Esophagus squamous epithelium (tissue), 5 donors: ENCODE results near the gene JUND. TPM values are rescaled to one million over a fixed set of nuclear protein-coding genes. Genes with fewer than 3 reads are reported as not detected.

Experiments used
- DNase-seq: peaks from one replicate; lab custom pipeline; 2025; lab: John Stamatoyannopoulos, UW
- H3K27ac ChIP-seq, 4 donors: fragments of 200-600 bp; sonication (generic); one replicate each; pipeline ENCODE4 v1.5.1; 2016 to 2019; ENCODE audit warnings: mild to moderate bottlenecking in 1 of 4
- H3K27me3 ChIP-seq, 4 donors: fragments of 200-600 bp; sonication (generic); 1 replicate in 3 of 4; 2 replicates in 1 of 4; pipeline versions ENCODE4 v1.5.1 to v1.6.0; 2017 to 2021; ENCODE audit warnings: antibody characterized with exemption in 1 of 4
- H3K36me3 ChIP-seq, 3 donors: fragments of 200-600 bp; sonication (generic); one replicate each; pipeline ENCODE4 v1.5.1; 2016 to 2019
- H3K4me1 ChIP-seq, 3 donors: fragments of 200-600 bp; sonication (generic); one replicate each; pipeline ENCODE4 v1.5.1; 2017 to 2019
- H3K4me3 ChIP-seq, 4 donors: fragments of 200-600 bp; sonication (generic); 1 replicate in 3 of 4; 2 replicates in 1 of 4; pipeline ENCODE4 v1.5.1; 2016 to 2019; ENCODE audit warnings: mild to moderate bottlenecking in 2 of 4, moderate library complexity in 1 of 4
- H3K9me3 ChIP-seq, 3 donors: fragments of 200-600 bp; sonication (generic); one replicate each; pipeline ENCODE4 v1.5.1; 2016 to 2019
- POLR2A ChIP-seq, 4 donors: fragments of 450-650 bp; IDR thresholded peaks; one replicate each; pipeline ENCODE4 v1.6.1; 2017; ENCODE audit warnings: antibody characterized with exemption in 4 of 4, mild to moderate bottlenecking in 4 of 4, moderate library complexity in 3 of 4
- WGBS, 2 donors: methylation state at CpG; one replicate each; pipeline ENCODE4 v1.1.5; 2018; 5-methylcytosine and 5-hydroxymethylcytosine counted together
- intact Hi-C: fragments of 100-400 bp; cut with DNase I; formaldehyde crosslinking; loops from one replicate; pipeline ENCODE4 v1.15.0; 2022
- total RNA-seq, 4 donors: library from RNA; depleted of rRNA; stranded (reverse); fragments of >200 nt; gene quantifications; one replicate each; pipeline ENCODE4 v1.1.0, GENCODE V29; 2016
- TF ChIP-seq, protein P1 (sequence below), 6 experiments: fragments of 450-650 bp in 4 of 6; fragments of 200-600 bp in 2 of 6; sonication (generic) in 2 of 6; IDR thresholded peaks; one replicate each; pipeline ENCODE4 v1.5.1; 2016 to 2019; ENCODE audit warnings: antibody characterized with exemption in 6 of 6, mild to moderate bottlenecking in 4 of 6, moderate library complexity in 4 of 6
- donor health status: DM: yes; HTN: yes; CAD: no.

JUND gene
- total RNA-seq, 4 donors from 2014 or later: 71.7 to 192 (median 166) TPM

DNA sequence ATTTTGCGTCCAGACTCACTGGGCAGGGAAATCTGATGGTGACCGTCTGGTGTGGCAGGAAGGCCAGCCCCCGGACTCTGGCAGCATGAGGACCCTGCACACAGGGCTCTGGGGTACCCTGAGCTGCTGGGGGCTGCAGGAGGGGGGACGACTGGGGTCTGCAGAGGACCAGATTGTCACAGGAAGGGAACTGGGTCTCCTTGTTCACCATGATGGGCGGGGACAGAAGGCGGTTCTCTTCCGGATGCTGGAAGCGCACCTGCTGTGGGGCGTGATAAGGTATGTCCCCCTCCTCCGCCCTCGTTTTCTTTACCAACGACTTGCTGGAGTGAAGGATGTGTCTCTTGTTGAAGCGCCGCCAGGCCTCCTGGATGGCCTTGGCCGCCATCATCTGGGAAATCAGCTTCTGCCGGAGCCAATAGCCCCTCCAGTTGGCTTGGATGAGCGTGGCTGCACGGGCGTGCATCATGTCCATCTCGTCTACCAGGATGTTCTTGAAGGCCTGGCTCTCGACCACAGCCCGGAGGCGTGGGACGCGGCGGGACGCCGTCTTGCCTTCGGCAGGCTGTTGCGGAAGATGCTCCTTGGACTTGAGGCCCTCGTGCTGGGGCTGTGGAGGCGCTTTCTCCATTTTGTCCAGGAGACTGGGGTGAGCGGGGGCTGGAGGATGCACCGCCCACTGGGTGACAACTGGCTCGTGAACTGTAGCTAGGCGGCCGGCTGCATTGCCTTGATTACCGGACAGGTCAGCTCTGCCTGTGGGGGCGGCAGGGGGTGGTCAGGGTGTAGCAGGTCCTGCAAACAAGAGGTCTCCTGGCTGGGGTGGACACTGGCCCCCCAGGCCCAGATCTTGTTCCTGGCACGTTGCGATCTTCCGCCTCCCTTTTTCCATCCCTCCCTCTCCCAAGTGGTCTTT lies 14.4 kb downstream of the JUND start:
- Histone ChIP-seq H3K9me3 (no peaks in the 10 kb centered on the region), H3K4me1 (peaks cover 0 to 10% (median 0%) of the 10 kb centered on the region in 3 donors), H3K36me3 (peaks cover 7 to 61% (median 11%) of the 10 kb centered on the region in 3 donors), H3K27me3 (no peaks in the 10 kb centered on the region), H3K27ac (no peak overlapping the region), H3K4me3 (no peak overlapping the region)
- 88 to 98% methylated on average over 16 to 19 of the region's 42 CpGs for WGBS, 2 donors
- TF ChIP-seq, protein P1, sequence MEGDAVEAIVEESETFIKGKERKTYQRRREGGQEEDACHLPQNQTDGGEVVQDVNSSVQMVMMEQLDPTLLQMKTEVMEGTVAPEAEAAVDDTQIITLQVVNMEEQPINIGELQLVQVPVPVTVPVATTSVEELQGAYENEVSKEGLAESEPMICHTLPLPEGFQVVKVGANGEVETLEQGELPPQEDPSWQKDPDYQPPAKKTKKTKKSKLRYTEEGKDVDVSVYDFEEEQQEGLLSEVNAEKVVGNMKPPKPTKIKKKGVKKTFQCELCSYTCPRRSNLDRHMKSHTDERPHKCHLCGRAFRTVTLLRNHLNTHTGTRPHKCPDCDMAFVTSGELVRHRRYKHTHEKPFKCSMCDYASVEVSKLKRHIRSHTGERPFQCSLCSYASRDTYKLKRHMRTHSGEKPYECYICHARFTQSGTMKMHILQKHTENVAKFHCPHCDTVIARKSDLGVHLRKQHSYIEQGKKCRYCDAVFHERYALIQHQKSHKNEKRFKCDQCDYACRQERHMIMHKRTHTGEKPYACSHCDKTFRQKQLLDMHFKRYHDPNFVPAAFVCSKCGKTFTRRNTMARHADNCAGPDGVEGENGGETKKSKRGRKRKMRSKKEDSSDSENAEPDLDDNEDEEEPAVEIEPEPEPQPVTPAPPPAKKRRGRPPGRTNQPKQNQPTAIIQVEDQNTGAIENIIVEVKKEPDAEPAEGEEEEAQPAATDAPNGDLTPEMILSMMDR (IDR thresholded peaks at IDR 0.05): no peak
- no peak for TF ChIP-seq POLR2A (IDR thresholded peaks at IDR 0.05)
- DNase-seq: no peak
- intact Hi-C loops: no loop called here

DNA sequence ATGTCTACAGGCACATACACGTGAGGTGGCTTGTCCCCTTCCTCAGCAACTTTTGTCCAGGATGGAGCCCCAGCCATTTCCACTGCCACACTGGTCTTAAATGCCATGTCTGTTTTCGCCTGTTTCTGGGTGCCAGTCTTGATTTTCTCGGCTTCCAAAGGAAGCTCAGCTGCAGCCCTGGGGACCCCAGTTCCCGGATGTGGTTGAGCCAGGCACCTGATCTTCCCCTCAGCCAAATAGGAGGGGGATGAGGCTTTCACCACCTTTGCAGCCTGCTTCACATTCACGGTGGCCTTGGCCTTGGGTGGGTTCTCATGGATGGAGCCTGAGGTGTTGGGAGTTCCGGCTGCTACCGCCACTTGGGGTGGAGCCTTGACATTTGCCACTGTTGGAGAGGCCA lies 15.8 kb downstream of the JUND start:
- no peak for TF ChIP-seq POLR2A (IDR thresholded peaks at IDR 0.05)
- TF ChIP-seq, protein P1 (IDR thresholded peaks at IDR 0.05): no peak
- no peaks in the 10 kb centered on the region for H3K9me3 ChIP-seq
- H3K27ac ChIP-seq: no peak overlapping the region
- DNase-seq: no peak
- intact Hi-C loops: no loop called here
- no peak overlapping the region for H3K4me3 ChIP-seq
- 90 to 100% methylated on average over 1 to 3 of the region's 7 CpGs for WGBS, 2 donors
- no peaks in the 10 kb centered on the region for H3K4me1 ChIP-seq
- H3K36me3 ChIP-seq: peaks cover 7 to 61% (median 11%) of the 10 kb centered on the region in 3 donors
- no peaks in the 10 kb centered on the region for H3K27me3 ChIP-seq

GRCh38 chr19:18264971-18265540 lies 16.4 kb downstream of the JUND start:
- intact Hi-C loops: no loop called here
- H3K27me3 ChIP-seq: no peaks in the 10 kb centered on the region
- H3K36me3 ChIP-seq: peaks cover 7 to 61% (median 11%) of the 10 kb centered on the region in 3 donors
- TF ChIP-seq POLR2A (IDR thresholded peaks at IDR 0.05): no peak
- TF ChIP-seq, protein P1 (IDR thresholded peaks at IDR 0.05): no peak
- H3K9me3 ChIP-seq: no peaks in the 10 kb centered on the region
- H3K4me1 ChIP-seq: no peaks in the 10 kb centered on the region
- no peak overlapping the region for H3K27ac ChIP-seq
- DNase-seq: no peak
- WGBS, 2 donors: 87 to 100% methylated on average over 1 to 3 of the region's 23 CpGs
- no peak overlapping the region for H3K4me3 ChIP-seq

DNA sequence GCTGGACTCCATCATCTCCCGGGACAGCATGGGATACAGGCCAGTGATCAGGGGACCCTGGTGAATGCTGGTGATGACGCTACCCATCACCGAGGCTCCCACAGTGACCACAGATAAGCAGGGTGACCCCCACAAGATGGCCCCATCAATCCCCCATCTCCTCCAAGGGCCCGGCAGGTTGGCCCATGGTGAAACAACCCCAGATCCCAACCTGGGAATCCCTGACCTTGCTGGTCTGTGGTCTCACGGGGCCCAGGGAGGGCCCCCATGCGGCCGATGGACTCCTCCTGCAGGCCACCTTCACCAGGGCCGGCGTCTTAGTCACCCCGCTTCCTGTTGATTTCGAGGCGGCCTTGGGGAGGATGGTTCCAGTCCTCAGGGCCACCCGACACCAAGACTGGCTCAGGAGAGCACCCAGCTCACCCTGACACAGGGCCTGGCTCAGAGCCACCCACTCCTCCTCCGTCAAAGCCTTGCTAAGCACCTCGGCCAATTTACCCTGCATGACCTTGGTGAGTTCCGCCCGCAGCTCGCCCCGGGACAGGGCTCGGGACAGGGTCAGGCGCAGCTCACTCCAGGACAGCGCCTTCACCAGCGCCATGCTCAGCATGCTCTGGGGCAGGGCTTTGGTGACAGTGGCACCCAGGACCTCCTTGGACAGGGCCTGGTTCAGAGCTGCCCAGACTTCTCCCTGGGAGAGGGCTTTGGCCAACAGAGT lies 17.1 kb downstream of the JUND start:
- DNase-seq: no peak
- no peaks in the 10 kb centered on the region for H3K27me3 ChIP-seq
- H3K9me3 ChIP-seq: no peaks in the 10 kb centered on the region
- H3K36me3 ChIP-seq: peaks cover 7 to 60% (median 11%) of the 10 kb centered on the region in 3 donors
- intact Hi-C loops: no loop called here
- TF ChIP-seq, protein P1 (IDR thresholded peaks at IDR 0.05): no peak
- TF ChIP-seq POLR2A (IDR thresholded peaks at IDR 0.05): no peak
- no peaks in the 10 kb centered on the region for H3K4me1 ChIP-seq
- WGBS, 2 donors: 70 to 93% methylated on average over 7 to 8 of the region's 23 CpGs
- no peak overlapping the region for H3K4me3 ChIP-seq
- H3K27ac ChIP-seq: no peak overlapping the region
